ENCODE results near the gene RSL1D1.

The RSL1D1 gene

GRCh38 chr16:11844499-11844898 lies 6.8 kb downstream of the RSL1D1 start:
- DNase-seq (no peak), ATAC-seq (ENCODE audit: insufficient read depth, low read depth) (no peak)
- Histone ChIP-seq H3K36me3 (ENCODE audit: insufficient read depth, low read length) (peaks cover 93% of the 10 kb centered on the region), H3K9me3 (ENCODE audit: insufficient read depth, low read length, severe bottlenecking) (no peaks in the 10 kb centered on the region), H2AFZ (ENCODE audit: low read depth, low read length) (no peak overlapping the region), H3K4me1 (ENCODE audit: insufficient read depth, low read length) (peaks cover 20% of the 10 kb centered on the region), H4K20me1 (ENCODE audit: insufficient read depth, low read length) (peaks cover 44% of the 10 kb centered on the region; the same call in 1 of the 2 replicates), H3K27ac (ENCODE audit: low read length) (no peak overlapping the region), H3K9ac (ENCODE audit: low read depth, low read length) (no peak overlapping the region), H3K4me3 (ENCODE audit: low read depth in 1 of 2, low read length in 2 of 2) (no peak overlapping the region), H3K27me3 (ENCODE audit: insufficient read depth, low read length, poor library complexity) (no peaks in the 10 kb centered on the region), H3K79me2 (ENCODE audit: insufficient read depth, low read length) (peaks cover 57% of the 10 kb centered on the region), H3K4me2 (ENCODE audit: insufficient read depth, low read length) (no peak overlapping the region)
- TF ChIP-seq CTCF (IDR thresholded peaks at IDR 0.05; ENCODE audit: borderline replicate concordance, extremely low read depth, low read length, poor library complexity, severe bottlenecking), result no peak
- TF ChIP-seq EZH2 (IDR thresholded peaks at IDR 0.05; ENCODE audit: borderline replicate concordance, low read depth, low read length, severe bottlenecking), result no peak

- ATAC-seq (ENCODE audit: insufficient read depth, low read depth) (no peak), DNase-seq (no peak)
- no peak overlapping the region for H3K27ac ChIP-seq (ENCODE audit: low read length)
- no peak overlapping the region for H3K4me2 ChIP-seq (ENCODE audit: insufficient read depth, low read length)
- no peak overlapping the region for H3K9ac ChIP-seq (ENCODE audit: low read depth, low read length)
- H3K9me3 ChIP-seq (ENCODE audit: insufficient read depth, low read length, severe bottlenecking), result no peaks in the 10 kb centered on the region
- no peak overlapping the region for H2AFZ ChIP-seq (ENCODE audit: low read depth, low read length)
- H3K4me3 ChIP-seq (ENCODE audit: low read depth in 1 of 2, low read length in 2 of 2), result no peak overlapping the region
- H3K4me1 ChIP-seq (ENCODE audit: insufficient read depth, low read length), result peaks cover 14% of the 10 kb centered on the region; the same call in 1 of the 2 replicates
- no peak for TF ChIP-seq CTCF (IDR thresholded peaks at IDR 0.05; ENCODE audit: borderline replicate concordance, extremely low read depth, low read length, poor library complexity, severe bottlenecking)
- TF ChIP-seq EZH2 (IDR thresholded peaks at IDR 0.05; ENCODE audit: borderline replicate concordance, low read depth, low read length, severe bottlenecking), result no peak
- no peaks in the 10 kb centered on the region for H3K27me3 ChIP-seq (ENCODE audit: insufficient read depth, low read length, poor library complexity)
- peaks cover 93% of the 10 kb centered on the region for H3K36me3 ChIP-seq (ENCODE audit: insufficient read depth, low read length)
- peaks cover 41% of the 10 kb centered on the region; the same call in 1 of the 2 replicates for H4K20me1 ChIP-seq (ENCODE audit: insufficient read depth, low read length)
- H3K79me2 ChIP-seq (ENCODE audit: insufficient read depth, low read length), result peaks cover 50% of the 10 kb centered on the region
Measured at GRCh38 chr16:11843861-11844260, 7.5 kb downstream of the RSL1D1 start.

GRCh38 chr16:11843206-11843605 lies 8.1 kb downstream of the RSL1D1 start:
- Histone ChIP-seq H3K27me3 (ENCODE audit: insufficient read depth, low read length, poor library complexity) (no peaks in the 10 kb centered on the region), H3K79me2 (ENCODE audit: insufficient read depth, low read length) (peaks cover 44% of the 10 kb centered on the region)

More at GRCh38 chr16:11843206-11843605, 8.1 kb downstream of the RSL1D1 start:
- Histone ChIP-seq H3K27ac (ENCODE audit: low read length) (no peak overlapping the region), H3K4me1 (ENCODE audit: insufficient read depth, low read length) (peaks cover 8% of the 10 kb centered on the region; the same call in 1 of the 2 replicates), H3K9ac (ENCODE audit: low read depth, low read length) (no peak overlapping the region), H2AFZ (ENCODE audit: low read depth, low read length) (no peak overlapping the region), H4K20me1 (ENCODE audit: insufficient read depth, low read length) (peaks cover 35% of the 10 kb centered on the region; the same call in 1 of the 2 replicates), H3K36me3 (ENCODE audit: insufficient read depth, low read length) (peaks cover 93% of the 10 kb centered on the region), H3K4me3 (ENCODE audit: low read depth in 1 of 2, low read length in 2 of 2) (no peak overlapping the region), H3K9me3 (ENCODE audit: insufficient read depth, low read length, severe bottlenecking) (no peaks in the 10 kb centered on the region), H3K4me2 (ENCODE audit: insufficient read depth, low read length) (no peak overlapping the region)
- DNase-seq, result no peak
- TF ChIP-seq CTCF (IDR thresholded peaks at IDR 0.05; ENCODE audit: borderline replicate concordance, extremely low read depth, low read length, poor library complexity, severe bottlenecking) (no peak), EZH2 (IDR thresholded peaks at IDR 0.05; ENCODE audit: borderline replicate concordance, low read depth, low read length, severe bottlenecking) (no peak)
- no peak for ATAC-seq (ENCODE audit: insufficient read depth, low read depth)
